NCI-H748 (cell line): Measurements from ENCODE around the gene C2CD2.

ENCODE experiments used
- DNase-seq: peaks from one replicate; lab custom pipeline; 2025; ENCODE audit not compliant: unreplicated experiment; lab: John Stamatoyannopoulos, UW

C2CD2 gene

DNA sequence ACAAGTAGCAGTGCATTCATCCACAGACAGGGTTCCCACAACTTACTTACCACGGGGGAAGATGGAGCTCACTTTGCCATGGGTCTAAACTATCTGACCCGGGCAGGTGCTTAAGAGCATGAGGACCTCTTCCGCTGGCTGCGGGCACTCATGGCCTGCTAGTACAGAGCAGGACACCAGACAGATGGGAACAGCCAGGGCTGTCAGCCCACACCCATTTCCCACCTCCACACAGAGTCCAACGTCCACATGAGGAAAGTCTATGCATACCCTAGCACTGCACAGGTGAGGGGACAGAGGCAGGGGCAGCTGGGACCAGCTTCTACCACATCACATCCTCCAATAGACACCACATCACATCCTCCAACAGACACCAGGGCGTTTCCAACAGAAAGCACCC, 38.9 kb downstream of the C2CD2 start:
- DNase-seq = no peak

DNA sequence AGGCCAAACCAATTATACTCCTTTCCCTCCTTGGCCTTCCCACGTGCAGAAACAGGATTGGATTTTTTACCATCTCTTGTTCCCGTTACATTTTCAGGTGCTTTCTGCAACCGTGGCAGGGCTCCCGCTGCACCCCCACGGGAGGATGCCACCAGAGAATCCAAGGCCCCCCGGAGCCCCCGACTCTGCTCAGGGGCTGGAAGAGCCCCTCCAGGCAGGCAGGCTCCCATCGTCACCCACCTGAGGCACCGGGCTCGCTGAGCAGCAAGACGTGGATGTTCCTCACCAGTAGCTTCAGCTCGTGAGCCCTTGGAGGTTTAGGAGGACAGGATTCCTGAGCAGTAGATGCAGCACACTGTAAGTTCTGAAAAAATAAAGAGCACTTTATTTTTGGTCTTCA, 39.5 kb downstream of the C2CD2 start:
- no peak for DNase-seq

DNA sequence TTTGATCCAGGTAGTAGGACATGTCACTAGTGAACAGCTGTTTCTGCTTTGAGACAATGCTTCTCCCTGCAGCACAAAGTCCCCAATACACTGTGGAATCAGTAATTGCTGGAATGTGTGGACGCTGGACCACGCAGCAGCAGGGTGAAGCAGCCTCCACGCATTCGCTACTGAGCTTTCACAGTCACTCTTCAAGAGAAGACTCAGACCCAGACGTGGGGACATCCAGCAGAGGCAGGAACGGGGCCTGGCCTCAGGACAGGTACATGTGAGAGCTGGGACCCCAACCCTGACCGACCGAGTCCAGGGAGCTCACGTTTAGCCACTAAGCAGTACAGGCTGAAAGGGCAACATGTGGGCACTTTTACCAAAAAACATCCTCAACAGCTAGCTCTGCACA, 40.6 kb downstream of the C2CD2 start:
- DNase-seq = no peak

DNA sequence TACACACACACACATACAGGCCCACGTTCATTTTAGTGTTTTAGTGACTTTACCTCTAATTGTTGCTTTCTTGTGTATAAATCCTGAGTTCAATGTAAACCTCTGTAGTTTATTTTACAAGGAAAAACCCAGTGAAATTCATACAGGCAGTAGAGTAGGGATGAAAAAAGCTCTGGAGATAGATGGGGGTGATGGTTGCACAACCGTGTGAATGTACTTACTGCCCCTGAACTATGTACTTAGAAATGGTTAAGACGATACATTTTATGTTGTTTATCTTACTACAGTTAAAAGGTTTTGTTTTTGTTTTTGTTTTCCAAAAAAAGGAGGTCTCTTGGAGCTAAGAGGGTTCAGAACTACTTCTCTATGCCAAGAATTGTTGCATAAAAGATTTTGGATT, 45.0 kb downstream of the C2CD2 start:
- DNase-seq = no peak

DNA sequence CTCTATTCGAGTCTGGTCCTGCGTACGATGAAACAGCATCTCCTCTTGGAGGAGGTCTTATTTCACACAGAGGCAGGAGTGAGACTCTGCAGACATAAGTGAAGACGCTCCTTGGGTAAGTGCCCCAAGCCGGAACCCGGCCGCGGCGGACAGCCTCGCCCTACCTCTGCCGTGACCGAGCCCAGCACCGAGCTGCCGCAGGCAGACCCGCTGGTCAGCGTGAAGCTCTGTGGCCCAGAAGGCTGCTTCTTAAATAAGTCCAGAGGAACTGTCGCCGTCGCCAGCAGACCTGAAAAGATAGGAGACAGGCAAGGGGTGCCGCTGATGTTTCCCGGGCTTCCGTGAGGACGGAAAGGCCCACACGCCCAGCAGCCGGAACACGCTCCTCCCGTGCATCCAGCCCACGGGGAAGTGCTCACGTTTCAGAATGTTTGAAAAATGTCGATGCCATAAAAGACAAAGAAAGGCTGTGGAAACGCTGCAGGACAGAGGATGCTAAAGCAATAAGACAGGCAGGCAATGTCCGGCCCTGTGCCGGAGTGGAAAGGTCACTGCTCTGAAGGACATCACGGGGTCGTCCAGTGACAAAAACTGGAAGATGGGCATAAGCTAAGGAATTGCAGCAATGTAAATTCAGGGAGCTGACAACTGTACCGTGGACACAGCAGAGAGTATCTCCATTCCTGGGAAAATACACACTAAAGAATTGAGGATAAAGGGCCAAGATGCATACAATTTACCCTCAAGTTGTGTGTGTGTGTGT, 46.1 kb downstream of the C2CD2 start:
- no peak for DNase-seq

DNA sequence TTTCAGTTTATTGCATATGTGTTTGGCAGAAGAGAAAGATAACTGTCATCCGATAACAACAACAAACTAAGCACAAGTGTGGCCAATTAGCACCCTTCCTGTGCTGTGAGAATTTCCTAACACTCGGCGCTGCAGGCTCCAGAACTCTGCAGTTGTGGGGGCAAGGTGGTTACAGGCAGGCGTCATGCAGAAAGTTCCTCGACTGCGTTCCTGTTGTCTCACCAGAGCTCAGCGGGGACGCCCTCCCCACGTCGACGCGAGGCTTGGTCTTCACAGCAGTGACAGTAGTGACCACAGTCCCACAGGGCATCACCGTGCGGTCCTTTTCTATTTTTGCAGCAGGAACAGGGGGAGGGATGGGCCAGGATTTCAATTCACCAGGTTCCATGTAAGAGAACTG, 47.0 kb downstream of the C2CD2 start:
- no peak for DNase-seq

GRCh38 chr21:41903559-41904351, 50.1 kb downstream of the C2CD2 start:
- no peak for DNase-seq

- DNase-seq = no peak
Observed at GRCh38 chr21:41902946-41903345, 50.9 kb downstream of the C2CD2 start.

GRCh38 chr21:41901782-41902181, 52.0 kb downstream of the C2CD2 start:
- DNase-seq = no peak

DNA sequence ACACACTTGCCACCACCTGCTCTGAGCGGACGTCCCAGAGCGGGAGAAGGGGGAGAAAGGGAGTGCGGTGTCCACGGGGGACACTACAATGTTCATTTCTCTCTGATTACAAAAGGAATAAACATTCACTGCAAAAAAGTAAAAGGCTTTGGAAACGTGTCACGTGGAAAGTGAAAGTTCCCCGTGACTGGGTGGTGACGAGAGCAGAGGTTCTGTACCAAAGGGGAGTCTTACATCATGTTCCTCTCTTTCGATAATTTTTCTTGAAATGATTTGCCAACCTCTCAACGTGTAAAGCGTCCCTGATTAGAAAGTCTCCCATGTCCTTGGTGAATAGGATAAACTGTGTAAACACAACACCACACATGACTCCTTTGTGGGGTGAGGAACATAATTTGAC, 52.7 kb downstream of the C2CD2 start:
- DNase-seq = no peak

GRCh38 chr21:41900401-41900800, 53.4 kb downstream of the C2CD2 start:
- no peak for DNase-seq

- no peak for DNase-seq
Observed at GRCh38 chr21:41899426-41900202, 54.2 kb downstream of the C2CD2 start.

DNA sequence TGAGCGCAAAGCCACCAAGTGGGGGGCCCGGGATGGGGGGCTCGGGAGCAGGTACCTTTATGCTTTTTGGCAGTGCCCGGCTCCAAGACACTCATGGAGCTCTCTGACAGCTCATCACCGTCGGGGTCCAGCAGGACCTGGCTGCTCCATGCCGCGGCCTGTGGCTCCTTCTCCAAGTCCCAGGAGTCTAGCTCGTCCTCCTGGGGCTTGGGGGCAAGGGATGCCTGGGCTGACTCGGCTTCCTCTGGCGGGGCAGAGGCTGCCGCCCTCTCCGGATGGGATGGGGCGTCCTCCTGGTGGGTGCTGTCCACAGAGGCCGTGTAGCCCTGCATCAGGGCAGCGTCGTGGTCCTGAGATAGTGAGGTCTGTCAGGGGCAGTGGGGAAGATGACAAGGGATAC, 54.8 kb downstream of the C2CD2 start:
- no peak for DNase-seq

DNA sequence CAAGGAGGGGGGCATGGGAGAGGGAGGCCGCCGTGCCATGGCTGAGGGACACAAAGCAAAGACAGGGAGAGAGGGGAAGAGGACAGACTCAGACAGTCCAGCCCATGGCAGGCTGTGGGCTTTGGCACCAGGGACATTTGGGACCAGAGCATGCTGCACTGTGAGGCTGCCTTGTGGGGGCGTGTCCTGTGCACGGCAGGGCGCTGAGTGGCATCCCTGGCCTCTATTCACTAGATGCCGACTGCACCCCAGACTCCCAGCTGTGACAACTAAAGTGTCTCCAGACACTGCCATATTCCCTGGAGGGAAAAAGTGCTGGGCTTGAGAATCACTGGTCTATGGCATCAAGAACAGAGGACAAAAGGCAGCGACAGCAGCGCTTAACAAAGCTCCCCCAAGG, 56.1 kb downstream of the C2CD2 start:
- DNase-seq = no peak

- no peak for DNase-seq
Observed at GRCh38 chr21:41897047-41897669, 56.7 kb downstream of the C2CD2 start.

DNA sequence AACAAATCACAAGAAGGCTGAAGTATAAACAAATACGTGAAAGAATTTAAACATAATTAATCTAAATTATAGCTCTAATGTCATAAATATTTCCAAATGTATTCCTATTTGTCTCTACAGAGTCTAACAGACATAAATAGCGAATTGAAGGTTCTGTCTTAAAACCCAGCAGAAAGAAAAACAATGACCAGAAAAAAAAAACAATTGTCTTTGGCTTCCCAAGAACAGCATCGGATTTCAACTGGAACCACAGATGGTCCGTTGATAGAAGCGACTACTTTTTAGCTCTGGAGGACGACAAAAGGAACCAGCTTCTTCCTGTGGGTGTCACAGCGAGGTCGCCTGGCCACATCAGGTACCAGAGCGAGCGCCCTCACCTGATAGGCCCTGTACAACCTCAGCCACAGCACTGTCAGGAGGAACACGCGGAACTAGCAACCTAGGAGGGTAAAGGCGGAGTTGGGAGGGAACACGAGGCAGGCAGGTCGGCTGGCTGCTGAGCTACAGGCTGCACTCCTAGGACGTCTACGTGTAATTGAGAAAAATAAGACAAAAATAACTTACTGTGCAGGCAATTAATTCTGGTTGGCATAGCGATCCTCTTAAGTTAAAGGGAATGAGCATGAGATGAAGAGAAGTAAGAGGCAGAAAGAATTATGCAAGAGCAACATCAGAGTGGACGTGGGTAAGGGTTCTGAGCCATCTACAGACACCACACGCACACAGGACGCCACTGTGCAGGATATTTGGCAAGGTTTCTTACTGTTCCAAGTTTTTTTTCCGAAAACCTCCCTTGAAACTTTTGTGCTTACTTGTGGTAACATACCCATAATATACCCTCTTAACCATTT, 58.0 kb downstream of the C2CD2 start:
- DNase-seq = no peak

GRCh38 chr21:41894922-41895557, 58.8 kb downstream of the C2CD2 start:
- no peak for DNase-seq

DNA sequence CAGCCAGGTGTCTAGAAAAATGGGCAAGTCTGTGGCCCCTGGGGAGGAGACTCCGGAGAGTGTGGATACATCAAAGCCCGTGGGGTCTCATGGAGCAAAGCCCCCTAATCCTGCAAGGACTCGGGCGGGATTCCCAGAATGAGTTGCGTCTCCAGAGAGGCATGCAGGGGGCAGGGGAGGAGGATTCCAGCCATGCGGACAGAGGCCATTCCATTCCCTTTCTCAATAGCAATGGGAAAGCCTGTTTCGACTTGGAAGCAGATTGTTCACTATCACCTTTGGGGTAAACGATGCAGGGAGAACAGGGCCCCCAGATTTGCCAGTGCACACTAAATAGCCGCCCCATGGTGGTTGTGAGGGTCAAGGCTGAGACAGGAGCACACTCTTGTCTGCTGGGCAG, 59.3 kb downstream of the C2CD2 start:
- no peak for DNase-seq

GRCh38 chr21:41892726-41893125, 61.1 kb downstream of the C2CD2 start:
- DNase-seq = no peak

- DNase-seq = no peak
Observed at GRCh38 chr21:41891132-41891531, 62.7 kb downstream of the C2CD2 start.
